Testis (tissue), 2 donors: ENCODE data around the gene LRRC10.

Source experiments
- POLR2A ChIP-seq: fragments of 450-650 bp; IDR thresholded peaks from one replicate; pipeline ENCODE4 v1.6.1; 2017; ENCODE audit warnings: antibody characterized with exemption, mild to moderate bottlenecking, moderate library complexity
- TF ChIP-seq, protein P1 (sequence below), 3 experiments: fragments of 450-650 bp in 2 of 3; fragments of 200-600 bp in 1 of 3; sonication (generic) in 1 of 3; IDR thresholded peaks; one replicate each; pipeline ENCODE4 v1.5.1; 2016 to 2019; ENCODE audit warnings: antibody characterized with exemption in 3 of 3, mild to moderate bottlenecking in 2 of 3, moderate library complexity in 1 of 3

DNA sequence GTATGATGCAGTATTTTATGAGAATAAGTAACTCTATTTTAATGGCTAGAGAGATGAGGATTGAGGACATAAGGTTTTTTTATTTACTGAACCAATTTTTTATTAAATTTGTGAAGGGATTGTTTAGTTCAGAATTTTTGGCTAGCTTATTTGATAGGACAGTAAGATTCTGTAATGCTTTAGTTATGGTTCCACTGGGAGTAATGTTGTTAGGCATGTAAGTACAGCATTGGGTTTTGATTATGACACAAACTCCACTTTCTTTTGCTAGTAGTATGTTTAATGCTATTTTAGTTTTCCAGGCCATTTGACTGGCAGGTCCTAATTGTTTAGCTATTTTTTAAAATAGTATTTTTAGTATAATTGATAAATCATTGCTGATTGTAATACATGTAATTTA, 33.8 kb upstream of the LRRC10 start:
- TF ChIP-seq, protein P1, sequence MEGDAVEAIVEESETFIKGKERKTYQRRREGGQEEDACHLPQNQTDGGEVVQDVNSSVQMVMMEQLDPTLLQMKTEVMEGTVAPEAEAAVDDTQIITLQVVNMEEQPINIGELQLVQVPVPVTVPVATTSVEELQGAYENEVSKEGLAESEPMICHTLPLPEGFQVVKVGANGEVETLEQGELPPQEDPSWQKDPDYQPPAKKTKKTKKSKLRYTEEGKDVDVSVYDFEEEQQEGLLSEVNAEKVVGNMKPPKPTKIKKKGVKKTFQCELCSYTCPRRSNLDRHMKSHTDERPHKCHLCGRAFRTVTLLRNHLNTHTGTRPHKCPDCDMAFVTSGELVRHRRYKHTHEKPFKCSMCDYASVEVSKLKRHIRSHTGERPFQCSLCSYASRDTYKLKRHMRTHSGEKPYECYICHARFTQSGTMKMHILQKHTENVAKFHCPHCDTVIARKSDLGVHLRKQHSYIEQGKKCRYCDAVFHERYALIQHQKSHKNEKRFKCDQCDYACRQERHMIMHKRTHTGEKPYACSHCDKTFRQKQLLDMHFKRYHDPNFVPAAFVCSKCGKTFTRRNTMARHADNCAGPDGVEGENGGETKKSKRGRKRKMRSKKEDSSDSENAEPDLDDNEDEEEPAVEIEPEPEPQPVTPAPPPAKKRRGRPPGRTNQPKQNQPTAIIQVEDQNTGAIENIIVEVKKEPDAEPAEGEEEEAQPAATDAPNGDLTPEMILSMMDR (IDR thresholded peaks at IDR 0.05): no peak
- no peak for TF ChIP-seq POLR2A
